Endodermal cell (in vitro differentiated cells): ENCODE measurements around the gene C9orf43. TPM values are rescaled to one million over a fixed set of nuclear protein-coding genes. Genes with fewer than 3 reads are reported as not detected.
A peak's percentile ranks its signal among the peaks of the same experiment; 100 is the strongest.

Experiments used
- DNase-seq: peaks from one replicate; pipeline ENCODE4 v3.0.0-alpha.2; 2017
- H3K27ac ChIP-seq: 2 replicates; pipeline ENCODE4 v1.5.1; 2013; ENCODE audit warnings: mild to moderate bottlenecking, low read depth, low read length, moderate library complexity
- H3K27me3 ChIP-seq: 2 replicates; pipeline ENCODE4 v1.6.1; 2013; ENCODE audit warnings: mild to moderate bottlenecking, low read length, moderate library complexity; ENCODE audit not compliant: insufficient read depth, control insufficient read depth, poor library complexity, severe bottlenecking
- H3K36me3 ChIP-seq: 2 replicates; pipeline ENCODE4 v1.7.0; 2013; ENCODE audit warnings: mild to moderate bottlenecking, low read length, moderate library complexity; ENCODE audit not compliant: control insufficient read depth, insufficient read depth
- H3K4me1 ChIP-seq: one replicate; pipeline ENCODE4 v1.7.0; 2013; ENCODE audit warnings: low read length; ENCODE audit not compliant: control insufficient read depth, insufficient read depth
- H3K4me3 ChIP-seq: 2 replicates; pipeline ENCODE4 v1.5.1; 2013; ENCODE audit warnings: mild to moderate bottlenecking, low read length, moderate library complexity
- H3K9ac ChIP-seq: 2 replicates; pipeline ENCODE4 v1.6.1; 2013; ENCODE audit warnings: mild to moderate bottlenecking, low read length, moderate library complexity; ENCODE audit not compliant: poor library complexity, severe bottlenecking; ENCODE audit errors: extremely low read depth
- H3K9me3 ChIP-seq: 2 replicates; pipeline ENCODE4 v1.6.1; 2013; ENCODE audit warnings: mild to moderate bottlenecking, low read length, moderate library complexity; ENCODE audit not compliant: control insufficient read depth
- H3K27ac Mint-ChIP-seq: 2 replicates; pipeline ENCODE4 v1.8.0; 2020; ENCODE audit warnings: mixed read lengths
- H3K27me3 Mint-ChIP-seq: 2 replicates; pipeline ENCODE4 v1.8.0; 2021; ENCODE audit warnings: mild to moderate bottlenecking, mixed read lengths; ENCODE audit not compliant: insufficient read depth
- H3K36me3 Mint-ChIP-seq: 2 replicates; pipeline ENCODE4 v1.8.0; 2020; ENCODE audit warnings: low read depth, mixed read lengths
- H3K4me1 Mint-ChIP-seq: 2 replicates; pipeline ENCODE4 v1.8.0; 2020; ENCODE audit warnings: mixed read lengths
- H3K4me3 Mint-ChIP-seq: 2 replicates; pipeline ENCODE4 v1.8.0; 2020; ENCODE audit warnings: mild to moderate bottlenecking, moderate library complexity, mixed read lengths
- H3K9me3 Mint-ChIP-seq: 2 replicates; pipeline ENCODE4 v1.8.0; 2020; ENCODE audit warnings: mild to moderate bottlenecking, mixed read lengths
- WGBS, 2 experiments: methylation state at CpG; one replicate each; pipeline versions ENCODE4 v1.1.5 to v1.1.7; 2013; ENCODE audit warnings: missing lambda C conversion rate in 2 of 2, mixed read lengths in 1 of 2; ENCODE audit not compliant: insufficient coverage in 1 of 2, insufficient read length in 1 of 2; 5-methylcytosine and 5-hydroxymethylcytosine counted together
- total RNA-seq, 2 donors: library from RNA; stranded (reverse); fragmentation: NEBNext Ultra II Directional in 1 of 2; extraction: Animal tissue kit (Norgen Biotek cat#: 25700) in 1 of 2; gene quantifications; 2 replicates in 1 of 2; 3 replicates in 1 of 2; pipeline ENCODE4 v1.2.1, GENCODE V29; 2021
- TF ChIP-seq, protein P1 (sequence below): fragments of 200-600 bp; sonication (generic); conservative IDR thresholded peaks from 2 replicates; pipeline ENCODE4 v1.5.0; 2021; ENCODE audit warnings: antibody characterized with exemption, mild to moderate bottlenecking

Gene C9orf43
- total RNA-seq, 2 donors from 2014 or later: 0.40 to 1.1 TPM

DNA sequence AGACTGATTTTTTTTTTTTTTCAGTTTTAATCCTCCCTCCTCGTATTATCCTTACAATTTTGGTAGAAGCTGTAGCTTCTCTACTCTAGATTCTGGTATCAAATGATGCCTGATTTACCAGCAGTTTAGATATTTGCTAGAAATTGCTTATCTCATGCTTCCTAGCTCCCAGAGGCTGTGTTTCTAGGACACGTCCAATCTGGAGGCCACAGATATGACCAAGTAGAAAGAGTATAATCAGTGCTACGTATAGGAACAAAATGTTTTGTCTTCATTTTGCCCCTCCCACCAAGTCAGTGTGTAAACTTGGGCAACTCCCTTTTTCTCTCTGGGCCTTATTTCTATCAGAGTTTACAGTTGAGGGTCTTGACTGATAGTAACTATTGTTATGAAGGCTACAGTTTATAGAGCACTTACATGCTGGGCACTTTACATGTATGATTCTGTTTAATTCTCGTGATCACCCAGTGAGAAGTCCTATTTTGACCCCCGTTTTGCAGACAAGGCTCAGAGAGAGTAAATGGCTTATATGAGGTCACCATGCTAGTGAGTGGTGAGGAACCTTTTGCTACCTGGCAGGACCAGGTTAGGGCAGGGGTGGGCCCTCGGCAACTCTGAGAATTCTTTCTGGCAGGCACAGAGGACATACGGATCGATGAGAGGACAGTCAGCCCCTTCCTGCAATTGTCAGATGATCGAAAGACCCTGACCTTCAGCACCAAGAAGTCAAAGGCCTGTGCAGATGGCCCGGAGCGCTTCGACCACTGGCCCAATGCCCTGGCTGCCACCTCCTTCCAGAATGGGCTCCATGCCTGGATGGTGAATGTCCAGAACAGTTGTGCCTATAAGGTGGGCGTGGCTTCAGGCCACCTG lies 41.3 kb upstream of the C9orf43 start:
- Histone ChIP-seq H3K27ac (no peak overlapping the region), H3K9ac (no peak overlapping the region), H3K4me3 (no peak overlapping the region), H3K4me1 (peaks cover 10% of the 10 kb centered on the region), H3K36me3 (peaks cover 24% of the 10 kb centered on the region), H3K27me3 (no peaks in the 10 kb centered on the region), H3K9me3 (no peaks in the 10 kb centered on the region)
- Mint-ChIP-seq H3K9me3 (no peaks in the 10 kb centered on the region), H3K4me3 (no peak overlapping the region), H3K27me3 (no peaks in the 10 kb centered on the region), H3K4me1 (peaks cover 15% of the 10 kb centered on the region), H3K36me3 (peaks cover 30% of the 10 kb centered on the region), H3K27ac (no peak overlapping the region)
- DNase-seq: no peak
- TF ChIP-seq, protein P1, sequence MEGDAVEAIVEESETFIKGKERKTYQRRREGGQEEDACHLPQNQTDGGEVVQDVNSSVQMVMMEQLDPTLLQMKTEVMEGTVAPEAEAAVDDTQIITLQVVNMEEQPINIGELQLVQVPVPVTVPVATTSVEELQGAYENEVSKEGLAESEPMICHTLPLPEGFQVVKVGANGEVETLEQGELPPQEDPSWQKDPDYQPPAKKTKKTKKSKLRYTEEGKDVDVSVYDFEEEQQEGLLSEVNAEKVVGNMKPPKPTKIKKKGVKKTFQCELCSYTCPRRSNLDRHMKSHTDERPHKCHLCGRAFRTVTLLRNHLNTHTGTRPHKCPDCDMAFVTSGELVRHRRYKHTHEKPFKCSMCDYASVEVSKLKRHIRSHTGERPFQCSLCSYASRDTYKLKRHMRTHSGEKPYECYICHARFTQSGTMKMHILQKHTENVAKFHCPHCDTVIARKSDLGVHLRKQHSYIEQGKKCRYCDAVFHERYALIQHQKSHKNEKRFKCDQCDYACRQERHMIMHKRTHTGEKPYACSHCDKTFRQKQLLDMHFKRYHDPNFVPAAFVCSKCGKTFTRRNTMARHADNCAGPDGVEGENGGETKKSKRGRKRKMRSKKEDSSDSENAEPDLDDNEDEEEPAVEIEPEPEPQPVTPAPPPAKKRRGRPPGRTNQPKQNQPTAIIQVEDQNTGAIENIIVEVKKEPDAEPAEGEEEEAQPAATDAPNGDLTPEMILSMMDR: no peak
- WGBS, 2 experiments: 85 to 99% methylated on average over 11 to 13 of the region's 13 CpGs

DNA sequence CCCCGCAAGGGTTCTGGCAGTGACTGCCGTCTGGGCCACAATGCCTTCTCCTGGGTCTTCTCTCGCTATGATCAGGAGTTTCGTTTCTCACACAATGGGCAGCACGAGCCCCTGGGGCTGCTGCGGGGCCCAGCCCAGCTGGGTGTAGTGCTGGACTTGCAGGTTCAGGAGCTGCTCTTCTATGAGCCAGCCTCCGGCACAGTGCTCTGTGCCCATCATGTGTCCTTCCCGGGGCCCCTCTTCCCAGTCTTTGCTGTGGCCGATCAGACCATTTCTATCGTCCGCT lies 40.7 kb upstream of the C9orf43 start:
- Mint-ChIP-seq H3K27me3 (no peaks in the 10 kb centered on the region), H3K4me1 (peaks cover 15% of the 10 kb centered on the region), H3K9me3 (no peaks in the 10 kb centered on the region), H3K4me3 (no peak overlapping the region), H3K36me3 (peaks cover 35% of the 10 kb centered on the region), H3K27ac (no peak overlapping the region)
- TF ChIP-seq, protein P1: no peak
- no peaks in the 10 kb centered on the region for H3K27me3 ChIP-seq
- H3K9me3 ChIP-seq: no peaks in the 10 kb centered on the region
- no peak for DNase-seq
- WGBS, 2 experiments: 86 to 91% methylated on average over 5 to 11 of the region's 11 CpGs
- no peak overlapping the region for H3K9ac ChIP-seq
- peaks cover 10% of the 10 kb centered on the region for H3K4me1 ChIP-seq
- no peak overlapping the region for H3K27ac ChIP-seq
- peaks cover 29% of the 10 kb centered on the region for H3K36me3 ChIP-seq
- no peak overlapping the region for H3K4me3 ChIP-seq

DNA sequence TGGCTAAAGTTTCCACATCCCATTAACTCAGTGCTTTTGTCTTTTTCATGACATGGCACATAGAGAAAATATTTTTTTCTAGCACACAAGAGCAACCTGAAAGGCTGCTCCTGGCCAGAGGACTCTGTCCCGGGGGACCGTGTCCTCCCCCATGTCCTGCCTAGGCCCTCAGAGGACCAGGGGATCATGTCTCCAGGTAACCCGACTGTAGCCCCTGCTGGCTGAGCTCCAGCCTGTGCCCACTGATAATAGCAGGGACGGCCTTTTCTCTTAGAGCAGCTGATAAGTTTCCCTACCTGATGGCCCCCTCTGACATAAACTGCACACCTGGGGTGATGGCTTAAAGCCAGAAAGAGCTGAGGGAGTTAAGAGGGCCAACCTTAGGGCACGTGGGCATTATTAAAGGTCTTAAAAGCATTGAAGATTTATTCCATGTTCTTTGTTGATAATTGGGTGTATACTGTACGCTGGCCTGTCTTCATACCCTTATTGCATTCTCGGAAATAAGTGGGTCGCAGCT lies 39.7 kb upstream of the C9orf43 start:
- peaks cover 42% of the 10 kb centered on the region for H3K36me3 Mint-ChIP-seq
- DNase-seq: no peak

More for the DNA sequence above, 39.7 kb upstream of the C9orf43 start:
- Histone ChIP-seq H3K9me3 (no peaks in the 10 kb centered on the region), H3K27ac (no peak overlapping the region), H3K36me3 (peaks cover 32% of the 10 kb centered on the region), H3K4me1 (peaks cover 10% of the 10 kb centered on the region), H3K27me3 (no peaks in the 10 kb centered on the region), H3K4me3 (no peak overlapping the region), H3K9ac (no peak overlapping the region)
- no peak overlapping the region for H3K27ac Mint-ChIP-seq
- WGBS, 2 experiments: 79 to 87% methylated on average over 5 to 8 of the region's 8 CpGs
- H3K9me3 Mint-ChIP-seq: no peaks in the 10 kb centered on the region
- no peak overlapping the region for H3K4me3 Mint-ChIP-seq
- no peaks in the 10 kb centered on the region for H3K27me3 Mint-ChIP-seq
- TF ChIP-seq, protein P1: peak; percentile 20
- H3K4me1 Mint-ChIP-seq: peaks cover 16% of the 10 kb centered on the region
